GM18951 (cell line): ENCODE data around the gene MECR.

Experiments used
- POLR2A ChIP-seq: IDR thresholded peaks from 4 replicates; pipeline ENCODE4 v1.6.1; 2011; ENCODE audit warnings: mild to moderate bottlenecking; ENCODE audit not compliant: insufficient read length, insufficient read depth; ENCODE audit errors: extremely low read depth
- in situ Hi-C: fragments of 300-500 bp; cut with MboI; formaldehyde crosslinking; loops from one replicate; pipeline ENCODE4 v1.12.0; 2022; ENCODE audit warnings: low sequenced_read_pairs, mixed read lengths, inconsistent platforms; ENCODE audit not compliant: unreplicated experiment

Gene MECR

GRCh38 chr1:29179641-29180184 lies 51.0 kb downstream of the MECR start:
- TF ChIP-seq POLR2A = no peak
- in situ Hi-C loops = loop anchor here (25.0 kb wide), 1 partner anchor 392 kb away; no protein-coding TSS in a partner anchor

DNA sequence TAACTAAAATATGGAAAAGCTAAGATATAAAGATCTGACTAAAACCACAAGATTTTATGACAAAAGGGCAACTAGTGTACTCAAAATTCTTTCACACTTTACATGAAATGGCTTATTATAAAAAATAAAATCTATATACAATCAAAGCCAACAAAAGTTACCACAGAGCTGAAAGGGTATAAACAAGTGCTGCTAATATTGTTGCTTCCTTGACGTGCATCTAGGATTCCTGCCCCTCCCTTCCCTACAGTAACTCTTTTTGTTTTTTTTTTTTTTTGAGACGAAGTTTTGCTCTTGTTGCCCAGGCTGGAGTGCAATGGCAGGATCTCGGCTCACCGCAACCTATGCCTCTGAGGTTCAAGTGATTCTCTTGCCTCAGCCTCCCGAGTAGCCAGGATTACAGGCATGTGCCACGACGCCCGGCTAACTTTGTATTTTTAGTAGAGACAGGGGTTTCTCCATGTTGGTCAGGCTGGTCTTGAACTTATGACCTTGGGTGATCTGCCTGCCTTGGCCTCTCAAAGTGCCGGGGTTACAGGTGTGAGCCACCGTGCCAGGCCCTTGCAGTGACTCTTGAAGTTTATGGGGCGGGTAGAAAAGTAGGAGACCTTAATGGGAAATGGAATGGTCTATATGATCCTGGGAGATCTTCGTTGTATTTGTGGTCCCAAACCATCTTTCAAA lies 53.6 kb downstream of the MECR start:
- TF ChIP-seq POLR2A = no peak
- in situ Hi-C loops = loop anchor here (25.0 kb wide), 1 partner anchor 390 kb away; no protein-coding TSS in a partner anchor

DNA sequence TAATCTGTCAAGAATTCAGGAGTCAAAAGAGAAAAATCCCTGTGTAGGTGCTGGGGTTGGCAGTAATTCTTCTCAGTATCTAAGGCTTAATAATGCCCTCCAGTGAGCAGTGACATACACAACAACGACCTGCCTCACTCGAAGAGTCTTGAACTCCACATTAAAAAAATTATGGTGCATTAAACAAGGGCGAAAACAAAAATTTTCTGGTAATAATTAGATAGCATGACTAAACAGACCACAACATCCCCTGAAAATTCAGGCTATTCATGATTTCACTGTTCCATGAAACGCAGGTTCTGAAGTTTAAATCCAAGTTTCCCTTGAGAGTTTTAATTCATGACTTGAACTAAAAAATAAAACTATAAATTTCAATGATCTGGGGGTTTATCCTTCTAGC lies 54.2 kb downstream of the MECR start:
- in situ Hi-C loops = loop anchor here (25.0 kb wide), 1 partner anchor 389 kb away; no protein-coding TSS in a partner anchor
- TF ChIP-seq POLR2A = no peak

DNA sequence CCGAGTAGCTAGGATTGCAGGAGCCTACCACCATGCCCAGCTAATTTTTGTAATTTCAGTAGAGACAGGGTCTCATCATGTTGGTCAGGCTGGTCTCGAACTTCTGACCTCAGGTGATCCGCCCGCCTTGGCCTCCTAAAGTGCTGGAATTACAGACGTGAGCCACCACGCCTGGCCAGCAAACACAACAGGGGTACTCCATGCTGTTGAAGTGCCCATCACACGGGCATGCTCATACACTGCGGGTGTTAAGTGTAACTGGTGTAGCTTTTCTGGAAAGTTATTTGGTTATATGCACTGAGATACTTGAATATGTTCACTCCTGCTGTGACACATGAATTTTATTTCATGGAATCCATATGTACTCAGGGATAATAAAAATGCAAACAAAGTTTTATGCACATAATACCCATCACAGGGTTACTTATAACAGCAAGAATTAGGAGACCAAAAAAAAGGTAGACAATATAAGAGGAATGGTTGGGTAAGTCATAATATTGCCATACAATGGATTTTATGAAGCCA lies 58.3 kb downstream of the MECR start:
- in situ Hi-C loops = no loop called here
- TF ChIP-seq POLR2A = no peak

- no peak for TF ChIP-seq POLR2A
- in situ Hi-C loops = no loop called here
These were observed 59.2 kb downstream of the MECR start for GRCh38 chr1:29171521-29171920.

- in situ Hi-C loops = no loop called here
These were observed 59.6 kb downstream of the MECR start for GRCh38 chr1:29171089-29171488.

DNA sequence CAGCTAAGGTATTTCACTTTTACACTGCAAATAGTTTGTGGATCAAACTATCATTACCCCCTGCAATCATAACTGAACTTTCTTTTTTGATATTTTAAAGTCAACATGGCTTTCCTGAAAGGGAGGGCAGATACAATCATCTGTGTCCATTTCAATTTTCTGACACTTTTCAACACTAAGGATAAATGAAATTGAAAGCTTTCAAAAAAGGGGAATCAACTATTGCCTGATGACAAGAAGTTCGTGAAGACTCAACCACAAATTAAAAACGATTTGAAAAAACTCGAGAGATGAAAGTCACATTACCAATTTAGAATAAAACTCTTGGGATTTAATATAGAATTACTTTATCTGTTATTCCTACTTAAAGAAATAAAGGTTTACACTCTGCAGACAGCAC lies 60.8 kb downstream of the MECR start:
- TF ChIP-seq POLR2A = no peak
- in situ Hi-C loops = no loop called here

More at GRCh38 chr1:29171089-29171488, 59.6 kb downstream of the MECR start:
- no peak for TF ChIP-seq POLR2A

DNA sequence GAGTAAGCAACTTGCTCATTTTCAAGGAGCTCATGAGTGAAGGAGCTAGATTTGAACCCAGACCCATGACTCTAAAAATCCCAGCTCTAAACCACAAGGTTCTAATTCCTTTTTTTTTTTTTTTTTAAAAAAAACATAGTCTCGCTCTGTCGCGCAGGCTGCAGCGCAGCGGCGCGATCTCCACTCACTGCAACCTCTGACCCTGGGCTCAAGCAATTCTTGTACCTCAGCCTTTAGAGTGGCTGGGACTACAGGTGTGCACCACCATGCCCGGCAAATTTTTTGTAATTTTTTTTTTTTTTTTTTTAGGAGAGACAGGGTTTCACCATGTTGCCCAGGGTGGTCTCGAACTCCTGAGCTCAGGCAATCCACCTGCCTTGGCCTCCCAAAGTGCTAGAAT lies 62.8 kb downstream of the MECR start:
- in situ Hi-C loops = no loop called here
- no peak for TF ChIP-seq POLR2A

GRCh38 chr1:29166291-29166878 lies 64.3 kb downstream of the MECR start:
- TF ChIP-seq POLR2A = no peak
- in situ Hi-C loops = no loop called here

- in situ Hi-C loops = no loop called here
- TF ChIP-seq POLR2A = no peak
These were observed 66.1 kb downstream of the MECR start for GRCh38 chr1:29164588-29164987.

GRCh38 chr1:29162476-29163138 lies 68.1 kb downstream of the MECR start:
- TF ChIP-seq POLR2A = no peak
- in situ Hi-C loops = no loop called here

DNA sequence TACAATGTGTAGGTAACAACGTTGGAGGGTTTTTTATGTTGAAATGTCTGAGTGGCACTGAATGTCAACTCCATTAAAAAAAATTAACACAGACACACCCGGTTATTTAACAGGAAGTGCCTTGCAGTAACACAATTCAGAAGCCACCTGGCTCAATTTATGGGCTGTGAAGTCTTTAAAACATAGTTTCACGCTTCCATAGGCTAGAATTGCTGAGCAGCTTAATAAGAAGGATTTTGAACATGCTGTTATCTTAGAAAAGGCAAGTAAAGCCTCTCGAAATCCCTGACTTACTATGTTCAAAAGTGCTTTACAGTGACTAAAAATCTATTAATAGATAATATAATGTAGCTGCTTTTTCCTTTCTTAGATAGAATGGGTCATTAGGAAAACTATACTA lies 68.7 kb downstream of the MECR start:
- no peak for TF ChIP-seq POLR2A
- in situ Hi-C loops = no loop called here

DNA sequence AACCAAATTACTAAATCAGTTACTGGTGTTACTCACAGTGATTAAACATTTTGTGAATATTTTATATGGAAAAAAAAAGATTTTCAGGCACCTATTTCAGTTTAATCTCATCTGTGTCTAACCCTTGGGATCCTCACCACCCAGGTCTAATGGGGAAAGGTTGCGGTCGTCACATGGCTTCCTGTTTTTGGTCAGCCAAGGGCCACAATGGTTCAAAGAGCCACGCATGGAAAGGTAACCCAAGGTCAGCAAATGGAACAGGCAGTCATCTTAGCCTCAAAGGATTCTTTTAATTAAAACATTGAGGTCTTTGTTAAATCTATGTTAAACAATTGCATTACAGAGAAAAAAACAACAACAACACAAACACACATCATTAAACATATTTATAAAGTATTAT lies 71.0 kb downstream of the MECR start:
- in situ Hi-C loops = no loop called here
- TF ChIP-seq POLR2A = no peak
